Muscle of arm (tissue), 14 donors: ENCODE results near the gene AHNAK2. TPM values are rescaled to one million over a fixed set of nuclear protein-coding genes. Genes with fewer than 3 reads are reported as not detected.
A peak's percentile ranks its signal among the peaks of the same experiment; 100 is the strongest.
"Not testable (repeated sequence)": the region's sequence is repeated elsewhere in the genome, so short reads cannot be mapped to it uniquely, and the experiment has no call there.

Source experiments
- DNase-seq: peaks from one replicate; pipeline ENCODE4 v3.0.0-alpha.2; 2013
- long read RNA-seq, 11 donors: transcript quantifications; one replicate each; lab custom pipeline, GENCODE V29; 2026
- polyA plus RNA-seq, 12 donors: library from polyadenylated mRNA; unstranded; fragments of 120-200 nt; gene quantifications; one replicate each; pipeline ENCODE4 v1.2.1, GENCODE V29; 2013; ENCODE audit not compliant: insufficient read length in 12 of 12

Gene AHNAK2
- 10 to 100 TPM in 9 of 12 donors, 1 to 10 TPM in 2, not detected in 1; 6.4 to 35.1 (median 14.8) TPM for polyA plus RNA-seq
- long read RNA-seq, donor 1, full-length matches to known transcripts = 1 of 1 reads
- long read RNA-seq, donor 1, partial matches to known transcripts = 0 of 1 reads
- long read RNA-seq, donor 1, other reads (novel, unspliced or antisense) = 0 of 1 reads
- long read RNA-seq, donor 2, full-length matches to known transcripts = 1 of 1 reads
- long read RNA-seq, donor 2, partial matches to known transcripts = 0 of 1 reads
- long read RNA-seq, donor 2, other reads (novel, unspliced or antisense) = 0 of 1 reads
- long read RNA-seq, donor 3 = 0 reads
- long read RNA-seq, donor 4 = 0 reads
- long read RNA-seq, donor 5, full-length matches to known transcripts = 3 of 3 reads
- long read RNA-seq, donor 5, partial matches to known transcripts = 0 of 3 reads
- long read RNA-seq, donor 5, other reads (novel, unspliced or antisense) = 0 of 3 reads
- long read RNA-seq, donor 6, full-length matches to known transcripts = 2 of 2 reads
- long read RNA-seq, donor 6, partial matches to known transcripts = 0 of 2 reads
- long read RNA-seq, donor 6, other reads (novel, unspliced or antisense) = 0 of 2 reads
- long read RNA-seq, donor 7 = 0 reads
- long read RNA-seq, donor 8 = 0 reads
- long read RNA-seq, donor 9, full-length matches to known transcripts = 1 of 1 reads
- long read RNA-seq, donor 9, partial matches to known transcripts = 0 of 1 reads
- long read RNA-seq, donor 9, other reads (novel, unspliced or antisense) = 0 of 1 reads
- long read RNA-seq, donor 10, full-length matches to known transcripts = 3 of 3 reads
- long read RNA-seq, donor 10, partial matches to known transcripts = 0 of 3 reads
- long read RNA-seq, donor 10, other reads (novel, unspliced or antisense) = 0 of 3 reads
- long read RNA-seq, donor 11, full-length matches to known transcripts = 2 of 2 reads
- long read RNA-seq, donor 11, partial matches to known transcripts = 0 of 2 reads
- long read RNA-seq, donor 11, other reads (novel, unspliced or antisense) = 0 of 2 reads

DNA sequence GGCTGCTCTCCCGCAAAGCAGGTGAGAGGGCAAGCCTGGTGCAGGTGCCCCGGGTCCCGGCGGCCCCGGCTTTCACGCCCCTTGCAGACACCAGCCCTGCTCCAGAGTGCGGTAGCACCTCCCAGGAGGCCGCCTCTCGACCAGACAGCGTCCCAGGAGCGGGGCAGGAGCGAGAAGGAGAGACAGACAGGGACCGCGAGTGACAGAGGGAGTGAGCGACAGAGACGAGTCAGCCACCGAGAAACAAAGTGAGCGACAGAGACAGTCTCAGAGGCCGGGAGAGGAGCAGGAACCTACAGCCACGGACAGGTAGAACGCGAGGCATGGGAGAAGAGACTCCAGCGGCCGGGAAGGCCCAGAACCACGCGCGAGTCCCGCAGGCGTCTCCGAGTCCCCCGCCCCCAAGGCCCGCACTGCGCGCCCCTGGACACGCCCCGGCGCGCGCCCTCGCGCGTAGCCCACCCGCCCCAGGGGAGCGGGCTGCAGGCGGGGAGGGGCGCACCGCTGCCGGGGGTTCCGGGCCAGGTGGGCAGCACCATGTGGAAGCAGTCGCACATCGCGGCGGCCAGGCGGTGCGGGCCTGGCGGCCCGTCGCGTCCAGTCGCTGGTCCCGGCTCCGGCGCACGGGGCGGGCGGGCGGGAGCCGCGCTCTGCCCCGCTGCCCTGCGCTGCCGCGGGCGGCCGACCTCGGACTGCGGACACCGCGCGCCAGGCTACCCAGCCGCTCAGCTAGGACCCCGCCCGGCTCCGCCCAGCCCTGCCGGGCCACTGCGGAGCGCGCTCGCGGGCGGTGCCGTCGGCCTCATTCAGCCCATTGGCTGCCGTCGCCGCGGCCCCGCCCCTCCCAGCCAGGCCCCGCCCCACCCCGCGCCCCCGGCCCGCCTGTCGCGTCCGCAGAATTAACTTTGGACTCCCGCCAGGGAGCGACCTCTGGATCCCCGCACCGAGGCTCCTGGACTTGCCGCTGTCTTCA, at the start of gene AHNAK2:
AHNAK2 (minus strand) TSS at position 694 of the 973 bp plus-strand sequence; CDS start at position 557, 137 bp downstream.
- peak; percentile 58 for DNase-seq

- not testable (repeated sequence) for DNase-seq
Observed at GRCh38 chr14:105027718-105028117, 49.5 kb upstream of the AHNAK2 start.

GRCh38 chr14:105026802-105027563, 48.8 kb upstream of the AHNAK2 start:
- no peak for DNase-seq

- DNase-seq = no peak
Observed at GRCh38 chr14:105026033-105026785, 48.0 kb upstream of the AHNAK2 start.

GRCh38 chr14:105025429-105025828, 47.3 kb upstream of the AHNAK2 start:
- DNase-seq = no peak

DNA sequence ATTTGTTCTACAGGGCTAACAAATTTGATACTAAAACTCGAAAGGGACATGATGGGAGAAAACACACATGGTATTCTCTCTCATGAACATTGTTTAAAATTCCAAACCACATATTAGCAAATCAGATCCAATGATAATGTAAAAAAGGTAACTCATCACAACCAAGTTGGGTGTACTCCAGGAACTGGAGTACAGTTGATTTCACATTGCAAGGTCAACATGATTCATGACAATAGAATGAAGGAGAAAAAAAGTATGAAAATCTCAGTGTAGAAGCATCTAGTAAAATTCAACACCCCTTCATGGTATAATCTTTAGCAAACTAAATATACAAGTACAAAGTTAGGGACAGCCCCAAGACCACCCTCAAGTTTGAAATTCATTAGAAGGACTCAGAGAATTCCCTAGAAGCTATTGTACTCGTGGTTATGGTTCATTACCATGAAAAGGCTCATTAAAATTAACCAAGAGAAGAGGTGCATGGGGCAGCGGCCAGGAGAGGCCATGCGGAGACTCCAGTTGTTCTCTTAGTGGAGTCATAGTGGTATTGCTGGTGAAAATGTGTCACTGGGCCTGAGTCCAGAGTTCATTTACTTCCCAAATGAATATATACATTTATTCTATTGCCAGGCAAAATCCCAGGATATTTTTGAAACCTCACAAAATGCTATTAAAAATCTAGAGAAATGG, 45.8 kb upstream of the AHNAK2 start:
- DNase-seq = no peak

GRCh38 chr14:105023144-105023543, 45.0 kb upstream of the AHNAK2 start:
- DNase-seq = no peak

DNA sequence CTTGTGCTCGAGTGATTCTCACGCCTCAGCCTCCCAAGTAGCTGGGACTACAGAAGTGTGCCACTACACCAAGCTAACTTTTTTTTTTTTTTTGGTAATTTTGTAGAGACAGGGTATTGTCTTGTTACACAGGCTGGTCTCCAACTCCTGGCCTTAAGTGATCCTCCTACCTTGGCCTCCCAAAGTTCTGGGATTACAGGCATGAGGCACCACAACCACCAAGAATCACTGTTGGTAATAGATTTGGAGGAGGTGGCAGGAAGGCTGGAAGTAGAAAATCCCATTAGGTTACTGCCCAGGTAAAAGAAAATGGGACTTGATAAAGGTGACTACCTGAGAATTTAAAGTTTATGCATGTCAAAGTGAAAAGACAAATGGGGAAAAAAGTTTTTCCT, 44.1 kb upstream of the AHNAK2 start:
- DNase-seq = no peak

GRCh38 chr14:105021656-105022275, 43.6 kb upstream of the AHNAK2 start:
- no peak for DNase-seq

- DNase-seq = peak; percentile 97
Observed at GRCh38 chr14:105020815-105021655, 42.9 kb upstream of the AHNAK2 start, which contains the start of gene CDCA4. Gene CDCA4 (minus strand): TSS chr14:105021083. CDS start chr14:105011929, 9,154 bp downstream.

DNA sequence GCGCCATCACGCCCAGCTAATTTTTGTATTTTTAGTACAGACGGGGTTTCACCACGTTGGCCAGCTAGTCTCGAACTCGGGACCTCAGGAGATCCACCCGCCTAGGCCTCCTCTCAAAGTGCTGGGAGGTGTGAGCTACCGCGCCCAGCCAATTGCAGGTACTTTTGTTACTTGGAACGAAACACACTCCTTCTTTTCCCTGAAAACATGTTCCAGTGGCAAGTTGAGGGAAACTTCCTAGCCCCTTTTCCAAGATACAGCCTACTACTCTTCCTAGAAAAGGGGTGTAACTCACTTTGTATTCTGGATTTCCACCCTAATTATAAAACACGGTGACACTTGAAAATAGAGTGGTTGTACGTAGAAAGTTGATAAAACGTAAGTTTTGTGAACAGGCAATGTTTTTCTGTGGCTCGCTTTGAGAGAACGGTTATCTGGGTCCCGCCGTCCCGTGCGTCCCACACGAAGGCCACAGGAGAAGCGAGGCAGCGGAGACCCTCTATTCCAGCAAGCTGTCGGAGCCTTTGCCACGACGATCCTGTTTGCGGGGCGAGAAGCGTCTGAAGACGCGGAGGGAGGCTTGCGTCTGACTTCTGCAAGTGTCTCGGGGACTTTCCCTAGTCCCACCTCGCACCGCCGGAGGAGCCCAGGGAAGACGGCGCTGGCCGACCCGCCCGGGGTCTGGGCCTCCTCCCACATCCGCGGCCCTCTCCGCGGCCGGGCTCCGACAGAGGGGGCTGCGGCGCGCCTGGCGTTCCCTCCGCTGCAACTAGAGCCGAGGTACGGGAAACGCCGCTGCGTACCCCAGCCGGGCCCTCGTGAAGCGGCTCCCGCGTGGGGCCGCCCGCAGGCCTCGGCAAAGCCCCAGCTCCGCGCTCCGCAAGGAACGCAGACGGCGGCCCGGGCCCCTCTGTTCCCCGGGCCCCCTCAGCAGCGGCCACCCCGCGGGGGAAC, 42.0 kb upstream of the AHNAK2 start:
- DNase-seq = peak; percentile 45

DNA sequence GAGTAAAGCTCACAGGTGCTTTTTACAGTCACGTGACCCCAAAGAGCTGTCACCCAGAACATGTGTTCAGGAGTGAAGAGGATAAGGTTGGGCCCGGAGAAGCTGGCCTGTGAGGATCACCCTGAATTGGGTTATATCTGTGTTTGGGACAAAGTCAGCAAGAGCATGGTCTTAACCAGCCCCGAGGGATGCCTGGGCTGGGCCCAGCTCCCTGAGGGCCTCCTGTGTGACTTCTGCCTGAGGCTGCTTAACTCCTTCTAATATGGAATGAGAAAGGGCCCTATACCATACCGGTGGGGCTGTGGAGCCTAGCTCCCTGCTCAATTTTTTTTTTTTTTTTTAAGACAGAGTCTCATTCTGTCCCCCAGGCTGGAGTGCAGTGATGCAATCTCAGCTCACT, 40.2 kb upstream of the AHNAK2 start:
- no peak for DNase-seq

GRCh38 chr14:105015905-105016304, 37.7 kb upstream of the AHNAK2 start:
- DNase-seq = no peak

DNA sequence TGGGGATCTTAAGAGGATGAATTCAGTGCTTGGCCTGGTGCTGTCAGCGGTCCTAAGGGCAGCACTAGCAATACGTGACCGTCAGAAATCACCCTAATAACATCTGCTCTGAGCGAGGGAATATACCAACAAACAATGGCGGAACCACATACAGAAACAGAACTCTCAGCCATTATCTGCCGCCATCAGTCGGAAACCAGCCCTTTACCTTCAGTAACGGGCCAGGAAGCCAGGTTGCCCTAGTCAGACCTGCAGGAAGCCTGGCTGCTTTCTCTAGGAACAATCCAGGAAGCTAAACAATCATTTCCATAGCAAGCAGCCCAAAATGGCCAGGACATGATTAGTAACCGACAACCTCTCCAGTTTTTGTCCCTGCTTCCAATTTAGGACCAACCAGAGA, 37.1 kb upstream of the AHNAK2 start:
- DNase-seq = no peak

GRCh38 chr14:105014631-105015030, 36.5 kb upstream of the AHNAK2 start:
- DNase-seq = no peak

DNA sequence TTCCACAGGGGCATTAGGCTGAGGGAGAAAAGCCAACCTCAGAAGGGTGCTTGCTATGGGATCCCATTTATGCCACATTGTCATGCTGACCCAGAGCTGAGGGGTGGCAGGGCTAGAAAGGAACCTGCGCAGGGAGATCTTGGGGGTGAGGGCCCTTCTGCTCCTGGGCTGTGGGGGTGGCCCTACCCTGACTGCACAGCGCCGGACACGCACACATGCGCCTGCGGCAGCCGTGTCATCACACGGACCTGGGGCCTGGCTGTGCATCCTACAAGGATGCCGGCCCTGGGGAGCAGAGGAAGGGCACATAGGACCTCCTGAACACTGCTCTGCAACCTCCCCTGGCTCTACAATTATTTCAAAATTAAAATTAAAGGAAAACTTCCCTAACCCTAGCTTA, 35.9 kb upstream of the AHNAK2 start:
- DNase-seq = no peak
